HCT116 (cell line): ENCODE measurements around the gene ANKLE1. TPM values are rescaled to one million over a fixed set of nuclear protein-coding genes. Genes with fewer than 3 reads are reported as not detected.

ENCODE experiments used
- ATAC-seq: fragments of 200-7000 bp; cut with Tn5 transposase; 2 replicates; pipeline ENCODE4 v1.9.1; 2020; ENCODE audit warnings: mild to moderate bottlenecking, moderate library complexity
- BruUV-seq: library from RNA; stranded (reverse); fragments of 400-500 nt; replicated peaks from 2 replicates; lab custom pipeline; 2021; lab: Mats Ljungman, UMichigan
- CTCF ChIA-PET: fragments of 300-600 bp; sonication (Branson Sonifier 250); formaldehyde crosslinking; loops from one replicate; lab custom pipeline; 2021; ENCODE audit warnings: antibody characterized with exemption; lab: Charles Lee
- POLR2A ChIA-PET: fragments of 300-600, 350-600 bp; sonication (Branson Sonifier 250); formaldehyde crosslinking; loops from one replicate; lab custom pipeline; 2021; ENCODE audit warnings: antibody characterized with exemption; lab: Charles Lee
- RAD21 ChIA-PET, 2 experiments: fragments of 300-600 bp; sonication (Branson Sonifier 250); formaldehyde crosslinking; loops; one replicate each; lab custom pipeline; 2023; ENCODE audit warnings: low total read pairs in 2 of 2; ENCODE audit not compliant: uncharacterized antibody in 2 of 2, unreplicated experiment in 2 of 2, low non-redundant PET in 1 of 2; lab: Charles Lee
- DNase-seq: peaks from one replicate; pipeline ENCODE4 v3.0.0-alpha.2; 2010; ENCODE audit warnings: low read depth, low spot score
- H2AFZ ChIP-seq: fragments of 200-600 bp; shearing (Covaris generic), sonication (generic); 2 replicates; pipeline ENCODE4 v1.6.1; 2017; ENCODE audit warnings: low read depth, mixed run types, mixed read lengths, antibody characterized with exemption, low read length; ENCODE audit not compliant: poor library complexity, severe bottlenecking
- H3K27ac ChIP-seq: 2 replicates; pipeline ENCODE4 v1.5.1; 2012; ENCODE audit warnings: low read depth, low read length
- H3K27me3 ChIP-seq: fragments of 200-600 bp; sonication (generic); 2 replicates; pipeline ENCODE4 v1.6.1; 2016; ENCODE audit warnings: mixed run types, low read length, mixed read lengths; ENCODE audit not compliant: insufficient read depth
- H3K36me3 ChIP-seq, 2 experiments: fragments of 200-500 bp in 1 of 2; fragments of 200-600 bp in 1 of 2; sonication (Bioruptor generic) in 1 of 2; sonication (generic) in 1 of 2; 2 replicates each; pipeline versions ENCODE4 v1.5.1 to v1.6.1; 2014 to 2016; ENCODE audit warnings: low read length in 2 of 2, inconsistent platforms in 1 of 2, mixed read lengths in 1 of 2, mixed run types in 1 of 2; ENCODE audit not compliant: insufficient read depth in 2 of 2, control insufficient read depth in 1 of 2
- H3K4me1 ChIP-seq, 2 experiments: fragments of 200-600 bp in 1 of 2; sonication (generic) in 1 of 2; 2 replicates each; pipeline versions ENCODE4 v1.5.1 to v1.6.1; 2012 to 2017; ENCODE audit warnings: low read length in 2 of 2, inconsistent platforms in 1 of 2, mild to moderate bottlenecking in 1 of 2, mixed read lengths in 1 of 2, mixed run types in 1 of 2, moderate library complexity in 1 of 2; ENCODE audit not compliant: insufficient read depth in 2 of 2, control insufficient read depth in 1 of 2
- H3K4me2 ChIP-seq: fragments of 200-600 bp; sonication (generic); 2 replicates; pipeline ENCODE4 v1.6.1; 2017; ENCODE audit warnings: mixed run types, low read length, mixed read lengths
- H3K4me3 ChIP-seq, 2 experiments: fragments of 200-600 bp in 1 of 2; sonication (generic) in 1 of 2; replicated peaks in 1 of 2; 2 replicates each; pipeline ENCODE4 v1.5.1; 2011 to 2016; ENCODE audit warnings: low read length in 2 of 2, control low read depth in 1 of 2, low read depth in 1 of 2, mild to moderate bottlenecking in 1 of 2, mixed read lengths in 1 of 2, mixed run types in 1 of 2
- H3K79me2 ChIP-seq: fragments of 200-600 bp; sonication (generic); 2 replicates; pipeline ENCODE4 v1.6.1; 2017; ENCODE audit warnings: mild to moderate bottlenecking, mixed run types, low read length, moderate library complexity, mixed read lengths; ENCODE audit not compliant: insufficient read depth
- H3K9ac ChIP-seq: fragments of 200-600 bp; sonication (generic); 2 replicates; pipeline ENCODE4 v1.6.1; 2016; ENCODE audit warnings: low read length, mixed read lengths
- H3K9me2 ChIP-seq: fragments of 200-600 bp; sonication (generic), shearing (Covaris generic); 2 replicates; pipeline ENCODE4 v1.6.1; 2017; ENCODE audit warnings: mixed run types, mild to moderate bottlenecking, moderate library complexity; ENCODE audit not compliant: insufficient read depth
- H3K9me3 ChIP-seq, 2 experiments: fragments of 200-500 bp in 1 of 2; fragments of 200-600 bp in 1 of 2; sonication (Bioruptor generic) in 1 of 2; sonication (generic) in 1 of 2; 2 replicates each; pipeline ENCODE4 v1.6.1; 2014 to 2017; ENCODE audit warnings: low read length in 2 of 2, mixed read lengths in 2 of 2, inconsistent platforms in 1 of 2, low read depth in 1 of 2, mild to moderate bottlenecking in 1 of 2, mixed run types in 1 of 2, moderate library complexity in 1 of 2; ENCODE audit not compliant: control insufficient read depth in 1 of 2, insufficient read depth in 1 of 2
- H4K20me1 ChIP-seq: fragments of 200-600 bp; sonication (generic), shearing (Covaris generic); 2 replicates; pipeline ENCODE4 v1.6.1; 2017; ENCODE audit warnings: mixed run types, mild to moderate bottlenecking, moderate library complexity; ENCODE audit not compliant: insufficient read depth
- ELF1 ChIP-seq: IDR thresholded peaks from 2 replicates; pipeline ENCODE4 v1.6.1; 2012; ENCODE audit warnings: low read depth, borderline replicate concordance
- EZH2 ChIP-seq: fragments of 200-600 bp; sonication (generic); IDR thresholded peaks from 2 replicates; pipeline ENCODE4 v1.6.1; 2017; ENCODE audit warnings: antibody characterized with exemption, mixed run types
- FOSL1 ChIP-seq: IDR thresholded peaks from 2 replicates; pipeline ENCODE4 v1.6.1; 2012; ENCODE audit warnings: low read depth
- JUND ChIP-seq: IDR thresholded peaks from 2 replicates; pipeline ENCODE4 v1.6.1; 2012
- POLR2A ChIP-seq: IDR thresholded peaks from 2 replicates; pipeline ENCODE4 v1.7.0; 2011; ENCODE audit warnings: borderline replicate concordance; ENCODE audit not compliant: insufficient read depth, insufficient read length; ENCODE audit errors: extremely low read depth
- SIN3A ChIP-seq: IDR thresholded peaks from 2 replicates; pipeline ENCODE4 v1.6.1; 2012; ENCODE audit warnings: low read depth
- SP1 ChIP-seq: IDR thresholded peaks from 2 replicates; pipeline ENCODE4 v1.6.1; 2012; ENCODE audit warnings: low read depth
- SRF ChIP-seq: IDR thresholded peaks from 2 replicates; pipeline ENCODE4 v1.6.1; 2012; ENCODE audit warnings: low read depth
- TCF7L2 ChIP-seq: IDR thresholded peaks from 2 replicates; pipeline ENCODE4 v1.7.0; 2011; ENCODE audit warnings: borderline replicate concordance, inconsistent platforms; ENCODE audit not compliant: insufficient read depth, insufficient read length; ENCODE audit errors: extremely low read depth
- YY1 ChIP-seq: IDR thresholded peaks from 2 replicates; pipeline ENCODE4 v1.6.1; 2011; ENCODE audit warnings: low read length, low read depth, moderate library complexity, mild to moderate bottlenecking; ENCODE audit not compliant: insufficient replicate concordance; ENCODE audit errors: extremely low read depth
- ZNF274 ChIP-seq: fragments of 200-500 bp; sonication (Bioruptor generic); IDR thresholded peaks from 2 replicates; pipeline ENCODE4 v1.6.1; 2014; ENCODE audit warnings: mild to moderate bottlenecking, low read depth, low read length, inconsistent platforms
- intact Hi-C: fragments of 100-400 bp; cut with micrococcal nuclease; formaldehyde crosslinking; loops from 2 replicates; pipeline ENCODE4 v1.10.0; 2022
- total RNA-seq: library from RNA; stranded (reverse); gene quantifications from one replicate; pipeline ENCODE4 v1.2.1, GENCODE V29; 2021; ENCODE audit not compliant: unreplicated experiment
- TF ChIP-seq, protein P1 (sequence below): IDR thresholded peaks from 2 replicates; pipeline ENCODE4 v1.6.1; 2011; ENCODE audit warnings: mild to moderate bottlenecking, low read length, moderate library complexity; ENCODE audit not compliant: insufficient replicate concordance; ENCODE audit errors: extremely low read depth
- TF ChIP-seq, protein P2 (sequence below): IDR thresholded peaks from 2 replicates; pipeline ENCODE4 v1.6.1; 2012
- TF ChIP-seq, protein P3 (sequence below): IDR thresholded peaks from 2 replicates; pipeline ENCODE4 v1.6.1; 2012
- TF ChIP-seq, protein P4 (sequence below): IDR thresholded peaks from 2 replicates; pipeline ENCODE4 v1.6.1; 2012; ENCODE audit warnings: low read depth

ANKLE1 gene
- total RNA-seq, 1 experiment from 2014 or later: 14.8 TPM

DNA sequence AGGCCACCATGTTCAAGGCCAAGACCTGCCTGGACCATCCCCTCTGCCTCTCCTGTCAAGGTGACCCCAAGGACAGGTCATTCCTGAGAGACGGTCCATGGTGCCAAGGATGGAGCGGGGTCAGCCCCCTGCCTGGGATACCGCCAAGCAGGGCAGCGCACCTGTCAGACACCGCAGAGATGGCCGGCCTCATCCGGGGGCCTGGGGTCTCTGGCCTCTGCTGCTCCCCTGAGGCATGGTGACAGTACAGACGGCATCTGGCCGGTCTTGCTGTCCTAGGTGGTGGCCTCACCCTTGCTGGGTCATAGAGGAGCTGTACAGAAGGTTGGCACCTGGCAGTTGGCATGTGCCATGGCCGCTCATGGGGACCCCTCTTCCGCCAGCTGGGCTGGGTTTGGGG, 38.7 kb downstream of the ANKLE1 start:
- Histone ChIP-seq H3K9me3 (no peaks in the 10 kb centered on the region), H2AFZ (no peak overlapping the region), H3K4me2 (no peak overlapping the region), H3K27ac (no peak overlapping the region), H3K36me3 (peaks cover 14 to 18% of the 10 kb centered on the region in 2 experiments; a peak in 3 of 4 replicates), H3K9me2 (no peaks in the 10 kb centered on the region), H3K4me3 (no peak overlapping the region), H3K27me3 (no peaks in the 10 kb centered on the region), H3K79me2 (no peaks in the 10 kb centered on the region; the same call in 1 of the 2 replicates), H3K9ac (no peak overlapping the region), H4K20me1 (no peaks in the 10 kb centered on the region), H3K4me1 (peaks cover 13 to 21% of the 10 kb centered on the region in 2 experiments)
- ATAC-seq (no peak), DNase-seq (no peak)
- CTCF ChIA-PET: no interaction called here
- no TSS peak for BruUV-seq
- intact Hi-C loops: no loop called here
- TF ChIP-seq, protein P1, sequence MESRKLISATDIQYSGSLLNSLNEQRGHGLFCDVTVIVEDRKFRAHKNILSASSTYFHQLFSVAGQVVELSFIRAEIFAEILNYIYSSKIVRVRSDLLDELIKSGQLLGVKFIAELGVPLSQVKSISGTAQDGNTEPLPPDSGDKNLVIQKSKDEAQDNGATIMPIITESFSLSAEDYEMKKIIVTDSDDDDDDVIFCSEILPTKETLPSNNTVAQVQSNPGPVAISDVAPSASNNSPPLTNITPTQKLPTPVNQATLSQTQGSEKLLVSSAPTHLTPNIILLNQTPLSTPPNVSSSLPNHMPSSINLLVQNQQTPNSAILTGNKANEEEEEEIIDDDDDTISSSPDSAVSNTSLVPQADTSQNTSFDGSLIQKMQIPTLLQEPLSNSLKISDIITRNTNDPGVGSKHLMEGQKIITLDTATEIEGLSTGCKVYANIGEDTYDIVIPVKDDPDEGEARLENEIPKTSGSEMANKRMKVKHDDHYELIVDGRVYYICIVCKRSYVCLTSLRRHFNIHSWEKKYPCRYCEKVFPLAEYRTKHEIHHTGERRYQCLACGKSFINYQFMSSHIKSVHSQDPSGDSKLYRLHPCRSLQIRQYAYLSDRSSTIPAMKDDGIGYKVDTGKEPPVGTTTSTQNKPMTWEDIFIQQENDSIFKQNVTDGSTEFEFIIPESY: no peak
- TF ChIP-seq FOSL1 (no peak), YY1 (no peak), SIN3A (no peak), SP1 (no peak), TCF7L2 (no peak), EZH2 (no peak), JUND (no peak), POLR2A (no peak), ELF1 (no peak), SRF (no peak), ZNF274 (no peak)
- TF ChIP-seq, protein P2, sequence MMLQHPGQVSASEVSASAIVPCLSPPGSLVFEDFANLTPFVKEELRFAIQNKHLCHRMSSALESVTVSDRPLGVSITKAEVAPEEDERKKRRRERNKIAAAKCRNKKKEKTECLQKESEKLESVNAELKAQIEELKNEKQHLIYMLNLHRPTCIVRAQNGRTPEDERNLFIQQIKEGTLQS: no peak
- TF ChIP-seq, protein P3, sequence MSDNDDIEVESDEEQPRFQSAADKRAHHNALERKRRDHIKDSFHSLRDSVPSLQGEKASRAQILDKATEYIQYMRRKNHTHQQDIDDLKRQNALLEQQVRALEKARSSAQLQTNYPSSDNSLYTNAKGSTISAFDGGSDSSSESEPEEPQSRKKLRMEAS: no peak
- TF ChIP-seq, protein P4, sequence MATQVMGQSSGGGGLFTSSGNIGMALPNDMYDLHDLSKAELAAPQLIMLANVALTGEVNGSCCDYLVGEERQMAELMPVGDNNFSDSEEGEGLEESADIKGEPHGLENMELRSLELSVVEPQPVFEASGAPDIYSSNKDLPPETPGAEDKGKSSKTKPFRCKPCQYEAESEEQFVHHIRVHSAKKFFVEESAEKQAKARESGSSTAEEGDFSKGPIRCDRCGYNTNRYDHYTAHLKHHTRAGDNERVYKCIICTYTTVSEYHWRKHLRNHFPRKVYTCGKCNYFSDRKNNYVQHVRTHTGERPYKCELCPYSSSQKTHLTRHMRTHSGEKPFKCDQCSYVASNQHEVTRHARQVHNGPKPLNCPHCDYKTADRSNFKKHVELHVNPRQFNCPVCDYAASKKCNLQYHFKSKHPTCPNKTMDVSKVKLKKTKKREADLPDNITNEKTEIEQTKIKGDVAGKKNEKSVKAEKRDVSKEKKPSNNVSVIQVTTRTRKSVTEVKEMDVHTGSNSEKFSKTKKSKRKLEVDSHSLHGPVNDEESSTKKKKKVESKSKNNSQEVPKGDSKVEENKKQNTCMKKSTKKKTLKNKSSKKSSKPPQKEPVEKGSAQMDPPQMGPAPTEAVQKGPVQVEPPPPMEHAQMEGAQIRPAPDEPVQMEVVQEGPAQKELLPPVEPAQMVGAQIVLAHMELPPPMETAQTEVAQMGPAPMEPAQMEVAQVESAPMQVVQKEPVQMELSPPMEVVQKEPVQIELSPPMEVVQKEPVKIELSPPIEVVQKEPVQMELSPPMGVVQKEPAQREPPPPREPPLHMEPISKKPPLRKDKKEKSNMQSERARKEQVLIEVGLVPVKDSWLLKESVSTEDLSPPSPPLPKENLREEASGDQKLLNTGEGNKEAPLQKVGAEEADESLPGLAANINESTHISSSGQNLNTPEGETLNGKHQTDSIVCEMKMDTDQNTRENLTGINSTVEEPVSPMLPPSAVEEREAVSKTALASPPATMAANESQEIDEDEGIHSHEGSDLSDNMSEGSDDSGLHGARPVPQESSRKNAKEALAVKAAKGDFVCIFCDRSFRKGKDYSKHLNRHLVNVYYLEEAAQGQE: no peak
- POLR2A ChIA-PET: no interaction called here
- RAD21 ChIA-PET: no interaction called here
